ENCODE measurements around the gene IP6K3.

The IP6K3 gene

DNA sequence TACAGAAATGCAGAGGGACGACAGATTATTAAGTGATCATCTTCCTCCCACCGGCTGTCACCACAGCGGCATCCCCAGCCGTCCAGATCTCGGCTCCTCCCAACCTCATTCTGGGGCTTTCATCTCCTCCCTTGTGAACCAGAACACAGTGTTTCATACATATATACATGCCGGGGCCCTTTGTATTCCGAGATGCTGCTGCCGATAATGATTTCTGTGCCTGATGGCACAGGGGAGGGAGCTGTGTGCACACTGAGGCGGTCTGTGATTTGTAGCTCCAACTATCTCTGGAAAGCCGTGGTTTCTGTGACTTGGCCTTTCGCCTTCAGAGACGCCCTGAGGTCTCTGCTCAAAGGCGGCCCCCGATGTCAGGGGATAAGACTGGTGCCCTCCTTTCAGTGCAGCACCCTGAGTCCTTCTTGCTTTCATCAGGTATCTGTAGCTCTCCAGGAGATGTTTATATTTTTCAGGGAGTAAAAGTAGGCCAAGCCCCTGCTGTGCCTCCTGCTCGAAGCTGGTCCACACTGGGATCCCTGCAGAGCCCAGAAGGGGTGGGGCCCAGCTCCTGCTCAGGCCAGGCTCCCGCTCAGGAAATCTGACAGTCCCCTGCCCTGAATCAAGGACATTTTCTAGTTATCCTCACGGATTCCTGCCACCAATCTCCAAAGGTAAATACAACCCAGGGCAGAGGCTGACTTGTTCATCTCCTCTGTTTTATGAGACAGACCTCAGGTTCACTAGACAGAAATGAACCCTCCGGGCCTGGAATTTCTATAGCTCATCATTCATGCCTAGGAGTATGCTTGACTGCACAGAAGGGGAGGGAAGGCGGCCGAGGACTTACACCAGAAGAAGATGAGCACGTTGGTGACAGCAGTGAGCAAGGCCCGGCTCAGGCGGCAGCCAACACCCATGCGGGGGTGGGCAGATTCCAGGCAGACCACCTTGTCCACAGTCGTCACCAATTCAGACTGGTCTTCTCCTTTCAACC lies 31.0 kb upstream of the IP6K3 start:
- DNase-seq = no peak

DNA sequence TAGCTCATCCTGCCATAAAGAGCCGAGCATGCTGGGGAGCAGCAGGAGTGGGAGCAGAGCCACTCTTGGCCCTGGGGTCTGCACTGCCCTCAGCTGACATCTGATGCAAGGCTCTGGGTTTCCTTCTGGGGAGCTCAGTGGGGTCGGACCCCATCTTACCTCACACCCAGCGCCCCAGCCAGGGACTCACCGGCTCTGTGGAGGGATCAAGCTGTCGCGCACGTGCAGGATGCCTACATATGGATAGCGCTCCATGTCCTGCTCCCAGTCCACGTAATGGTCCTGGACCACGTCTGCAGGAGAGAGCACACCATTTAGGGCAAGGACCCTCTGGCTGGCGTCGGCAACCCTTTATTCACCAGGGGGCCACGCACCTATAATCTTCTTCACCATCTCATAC lies 30.1 kb upstream of the IP6K3 start:
- DNase-seq = no peak

DNA sequence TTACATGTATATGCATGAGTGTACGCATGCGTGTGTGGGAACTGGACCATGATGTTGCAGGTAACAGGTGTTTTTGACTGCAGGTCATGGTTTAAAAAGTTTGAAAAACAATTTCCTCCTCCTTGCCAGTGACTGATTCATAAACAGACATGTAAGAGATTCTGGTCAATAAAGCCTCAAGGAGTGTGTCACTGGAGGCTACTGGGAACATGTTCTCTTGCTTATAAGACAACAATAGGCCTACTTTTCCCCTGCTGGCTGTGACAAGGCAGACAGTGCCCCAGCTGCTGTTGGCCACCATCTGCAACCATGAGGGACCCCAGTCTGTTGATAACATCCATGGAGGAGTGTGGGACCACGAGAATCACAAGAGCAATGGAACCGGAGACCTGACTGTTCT lies 29.5 kb upstream of the IP6K3 start:
- no peak for DNase-seq

DNA sequence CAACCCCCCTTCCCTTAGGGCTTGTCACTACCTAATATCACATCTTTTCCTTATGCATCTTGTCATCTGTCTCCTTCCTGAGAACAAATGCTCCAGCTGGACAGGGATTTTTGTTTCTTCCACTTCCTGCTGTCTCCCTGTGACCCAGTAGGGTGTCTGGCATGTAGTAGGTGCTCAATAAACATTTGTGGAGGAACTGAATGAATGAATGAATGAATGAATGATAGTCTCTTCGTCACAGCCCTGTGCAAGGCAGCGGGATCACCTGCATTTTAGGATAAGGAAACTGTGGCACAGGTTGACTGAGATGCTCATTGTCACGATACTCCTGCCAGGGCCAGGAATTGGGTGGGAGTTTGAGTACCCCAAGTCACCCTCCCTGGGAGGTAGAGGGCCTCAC lies 28.1 kb upstream of the IP6K3 start:
- DNase-seq = no peak

DNA sequence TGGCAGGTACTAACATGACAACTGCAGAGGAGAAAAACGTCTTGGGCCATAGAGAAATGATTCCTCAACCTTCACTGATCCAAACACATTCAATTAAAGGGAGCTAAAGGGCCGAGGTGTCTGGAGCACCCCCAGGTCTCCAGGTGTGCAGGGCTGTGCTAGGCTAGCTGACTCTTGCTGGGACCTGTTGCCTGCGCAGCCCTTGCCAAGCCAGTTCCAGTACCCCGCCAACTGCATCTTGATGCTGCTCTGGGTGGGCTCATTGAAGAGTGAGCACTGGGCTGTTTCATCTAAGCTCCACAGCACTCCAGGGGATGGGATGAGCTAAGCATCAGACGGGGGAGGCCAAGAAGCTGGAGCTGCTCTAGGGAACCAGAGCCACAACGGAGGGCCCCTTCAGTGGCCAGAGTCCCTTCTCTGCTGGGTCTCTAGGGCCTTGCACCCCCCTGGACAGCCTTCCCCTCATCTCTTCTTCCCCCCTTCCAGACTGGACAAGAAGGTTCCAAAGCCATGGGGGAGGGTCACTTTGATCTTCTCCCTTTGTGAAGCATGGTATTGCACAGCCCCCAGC lies 26.3 kb upstream of the IP6K3 start:
- DNase-seq = no peak

DNA sequence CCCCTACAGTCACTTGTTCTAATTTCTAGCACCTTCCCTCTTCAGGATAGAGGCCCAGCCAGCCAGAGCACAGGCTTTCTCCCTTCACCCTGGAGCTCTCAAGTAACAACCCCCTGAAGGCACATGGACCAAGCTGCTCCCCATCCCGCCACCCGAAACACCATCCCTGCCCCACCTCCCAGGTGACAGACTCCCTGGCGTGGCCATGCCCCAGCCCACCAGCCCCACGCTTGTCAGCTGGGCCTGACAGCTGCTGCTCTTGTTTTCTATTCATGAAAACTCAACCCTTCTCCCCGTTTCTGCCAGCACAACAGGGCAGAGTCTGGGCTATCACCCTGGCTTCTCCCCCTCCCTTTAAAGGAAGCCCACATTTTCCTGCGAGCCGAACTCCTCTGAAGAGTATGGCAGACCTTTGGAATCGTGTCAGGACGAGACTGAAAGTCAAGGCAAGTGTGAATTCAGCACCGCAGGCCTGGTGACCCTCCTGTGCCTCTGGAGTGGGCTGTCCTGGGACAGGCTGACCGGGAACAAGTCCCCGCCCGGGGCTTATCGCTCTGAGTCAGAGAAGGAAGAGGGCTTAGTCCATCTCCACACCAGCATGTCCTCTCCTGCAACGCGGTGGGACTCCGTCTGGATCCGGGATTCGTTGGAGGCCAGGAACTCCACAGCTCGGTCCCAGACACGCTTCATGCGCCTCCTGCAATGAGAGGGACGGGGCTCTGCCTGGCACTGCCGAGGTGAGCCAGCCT lies 25.6 kb upstream of the IP6K3 start:
- DNase-seq = no peak

DNA sequence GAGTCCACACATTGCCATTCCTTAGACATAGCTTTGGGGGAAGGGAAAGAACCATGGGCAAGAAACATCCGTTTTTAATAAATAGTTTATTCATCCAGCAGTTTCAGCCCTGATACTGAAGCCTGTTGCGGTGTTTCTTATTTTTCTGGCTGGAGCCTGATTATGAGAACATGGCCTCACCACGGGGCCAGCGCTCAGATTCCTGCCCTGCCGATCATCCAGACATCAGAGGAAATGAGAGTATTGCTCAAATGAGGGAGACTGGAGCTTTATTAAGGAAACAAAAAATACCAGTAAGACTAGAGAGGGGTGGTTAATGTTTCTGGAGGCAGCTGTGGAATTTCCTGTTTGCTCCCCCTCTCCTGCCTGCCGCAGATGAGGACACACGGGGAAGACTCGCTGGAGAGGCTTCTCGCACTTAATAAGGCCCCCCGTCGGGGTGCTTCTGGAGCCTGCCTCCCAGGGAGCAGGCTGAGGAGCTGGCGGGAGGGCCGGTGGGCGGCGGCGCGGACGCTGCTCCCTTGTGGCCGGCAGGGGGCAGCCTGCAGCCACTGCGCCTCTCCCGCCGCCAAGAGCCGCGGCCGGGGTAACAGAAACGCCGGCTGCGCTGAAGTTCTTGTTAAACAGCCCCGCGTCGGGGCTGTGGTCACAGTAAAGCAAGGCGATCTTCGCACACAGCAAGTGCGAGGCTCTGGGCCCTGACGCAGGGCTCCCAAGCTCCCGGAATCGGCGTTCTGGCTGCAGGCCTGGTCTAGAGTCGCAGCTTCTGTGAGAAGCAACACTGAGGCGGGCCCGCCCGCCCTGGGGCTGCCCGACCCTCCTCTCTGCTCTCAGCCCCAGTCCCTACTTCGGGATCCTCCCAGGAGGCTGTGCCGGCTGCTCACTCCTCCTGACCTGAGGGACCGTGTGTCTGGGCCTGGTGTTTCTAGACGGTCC lies 24.7 kb upstream of the IP6K3 start:
- DNase-seq = peak; percentile 75

DNA sequence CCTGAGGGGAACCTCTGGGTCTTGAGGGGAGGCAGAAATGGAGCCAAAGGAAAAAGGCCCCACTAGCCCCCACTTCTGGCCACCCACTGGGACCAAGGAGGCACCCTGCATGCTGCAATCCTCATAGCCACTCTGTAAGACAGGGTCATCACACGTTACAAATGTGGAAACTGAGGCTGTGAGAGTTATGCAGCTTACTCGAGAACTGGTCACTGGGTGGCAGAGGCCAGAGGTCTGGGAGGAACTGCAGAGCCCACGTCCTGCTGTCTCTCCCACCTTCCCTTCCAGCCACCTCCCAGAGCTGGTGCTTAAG lies 24.1 kb upstream of the IP6K3 start:
- no peak for DNase-seq

DNA sequence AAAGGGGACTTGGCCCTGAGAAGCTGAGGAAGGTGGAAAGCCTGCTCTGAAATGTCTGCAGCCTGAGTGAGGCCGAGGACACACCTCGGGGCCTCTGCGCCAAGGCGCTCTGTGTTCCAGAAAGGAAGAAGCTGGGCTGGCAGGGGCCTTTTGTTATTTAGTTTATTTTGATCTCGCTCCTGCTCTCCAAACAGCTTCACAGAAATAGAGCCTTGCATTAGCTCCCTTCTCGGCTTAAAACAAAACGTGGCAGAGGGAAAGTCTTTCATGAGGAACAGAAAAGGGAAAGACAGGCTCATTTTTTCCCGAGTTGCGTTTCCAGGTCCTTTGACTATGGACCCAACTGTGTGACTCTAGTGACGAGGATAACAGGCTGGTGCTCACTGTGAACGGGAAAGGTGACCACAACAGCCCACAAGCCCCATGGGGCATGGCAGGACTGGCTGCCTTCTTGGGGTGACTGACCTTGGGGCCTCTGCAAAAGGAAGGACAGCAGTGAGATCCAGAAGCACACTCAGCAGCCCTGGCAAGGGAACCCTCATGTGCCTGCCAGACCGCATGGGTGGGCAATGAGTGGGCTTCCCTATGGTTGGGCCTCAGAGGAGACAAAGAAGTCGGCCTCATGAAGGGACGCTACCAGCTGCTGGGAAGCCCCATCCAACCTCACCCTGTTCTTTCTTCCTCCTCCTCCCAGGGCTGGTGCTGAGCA lies 23.6 kb upstream of the IP6K3 start:
- no peak for DNase-seq

DNA sequence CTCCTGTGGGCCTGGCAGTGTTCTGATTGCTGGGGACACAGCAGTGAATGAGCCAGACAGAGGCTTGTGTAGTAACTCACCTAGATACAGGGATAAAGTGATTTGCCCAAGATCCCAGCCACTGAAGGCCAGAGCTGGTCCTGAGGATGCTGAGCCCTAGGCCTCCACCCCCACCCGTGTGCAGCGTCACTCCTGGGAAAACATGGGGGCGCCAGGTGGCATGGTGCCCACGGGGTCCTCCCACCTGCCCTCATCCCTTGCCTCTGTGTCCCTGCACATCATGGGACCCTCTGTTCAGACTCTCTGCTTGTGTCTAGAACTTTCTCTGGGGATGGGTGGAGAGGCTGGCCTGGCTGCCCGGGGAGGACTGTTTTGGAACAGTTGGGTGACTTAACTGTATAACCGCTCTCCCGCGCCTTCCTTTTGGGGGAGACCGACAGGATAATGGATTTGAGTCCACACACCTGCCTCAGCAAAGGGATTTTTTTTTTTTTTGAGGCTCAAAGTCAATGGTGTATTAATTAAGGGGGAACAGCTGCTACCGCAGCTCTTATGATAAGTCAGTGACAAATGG lies 22.6 kb upstream of the IP6K3 start:
- DNase-seq = no peak

DNA sequence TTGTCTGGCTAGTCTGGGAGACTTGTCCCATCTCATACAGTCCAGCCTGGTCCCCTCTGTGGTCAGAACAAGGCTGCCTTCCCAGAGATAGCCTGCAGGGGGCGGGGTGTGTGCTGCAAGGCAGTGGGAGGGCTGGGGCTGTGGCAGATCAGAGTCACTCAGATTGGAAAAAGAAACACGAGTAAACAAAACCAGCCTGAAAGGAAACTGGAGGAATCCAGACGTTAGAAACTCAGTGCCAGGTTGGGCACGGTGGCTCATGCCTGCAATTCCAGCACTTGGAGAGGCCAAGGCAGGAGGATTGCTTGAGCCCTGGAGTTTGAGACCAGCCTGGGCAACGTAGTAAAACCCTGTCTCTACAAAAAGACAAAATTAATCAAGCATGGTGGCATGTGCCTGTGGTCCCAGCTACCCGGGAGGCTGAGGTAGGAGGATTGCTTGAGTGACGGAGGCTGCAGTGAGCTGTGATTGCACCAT lies 22.0 kb upstream of the IP6K3 start:
- DNase-seq = peak; percentile 72

DNA sequence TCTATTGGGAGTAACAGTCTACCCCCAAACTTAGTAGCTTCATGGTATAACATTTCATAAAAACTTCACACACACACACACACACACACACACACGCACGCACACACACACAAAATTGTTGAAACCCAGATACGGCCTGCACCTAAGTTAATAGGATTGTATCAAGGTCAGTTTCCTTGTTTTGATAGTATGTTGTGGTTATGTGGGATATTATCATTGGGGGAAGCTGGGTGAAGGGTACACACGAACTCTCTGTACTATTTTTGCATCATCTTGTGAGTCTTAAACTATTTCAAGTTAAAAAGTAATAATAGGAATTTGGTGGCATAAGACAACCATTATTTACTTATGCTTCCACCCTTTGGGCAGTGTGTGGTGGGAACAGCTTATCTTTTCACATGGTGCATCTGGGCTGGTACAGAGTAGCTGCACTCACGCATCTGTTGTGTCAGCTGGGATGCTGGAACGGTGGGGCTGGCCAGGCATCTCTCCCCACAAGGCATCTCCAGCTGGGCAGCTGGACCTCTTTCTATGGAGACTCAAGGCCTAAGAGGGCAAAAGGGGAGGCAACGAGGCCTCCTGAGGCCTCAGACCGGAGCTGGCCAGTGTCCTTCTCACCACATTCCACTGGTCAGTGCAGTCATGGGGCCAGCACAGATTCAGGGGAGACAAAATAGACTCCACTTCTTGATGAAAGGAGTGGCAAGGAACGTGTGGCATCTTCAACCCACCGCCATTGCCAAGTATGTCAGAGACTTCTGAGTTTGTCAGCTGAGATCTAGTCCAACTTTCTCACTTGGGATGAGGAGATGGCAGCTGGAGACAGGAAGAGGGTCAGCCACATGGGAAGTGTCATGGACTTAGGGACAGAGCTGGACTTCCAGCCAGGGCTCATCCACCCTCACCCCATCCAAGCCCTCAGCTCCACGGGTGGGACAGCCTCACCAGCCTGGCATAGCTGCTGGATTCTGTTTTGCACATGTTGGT lies 20.5 kb upstream of the IP6K3 start:
- no peak for DNase-seq

DNA sequence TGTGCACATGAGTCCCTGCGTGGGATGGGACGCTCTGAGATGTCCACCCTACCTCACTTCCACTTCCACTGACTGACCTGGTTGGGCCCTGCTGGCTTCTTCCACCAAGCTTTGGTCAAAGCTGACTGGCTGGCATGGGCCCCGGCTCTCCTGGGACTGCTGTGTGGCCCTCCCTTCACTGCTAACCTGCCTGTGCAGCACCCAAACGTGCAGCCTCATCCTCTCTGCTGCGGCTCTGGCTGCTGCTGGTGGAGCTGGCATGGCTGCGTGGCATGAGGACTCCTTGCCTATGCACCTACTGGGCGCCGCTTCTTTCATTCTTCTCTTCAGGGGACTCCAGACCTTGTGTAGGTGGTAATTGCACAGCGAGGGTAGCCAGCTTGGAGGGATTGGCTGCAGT lies 18.7 kb upstream of the IP6K3 start:
- DNase-seq = no peak

DNA sequence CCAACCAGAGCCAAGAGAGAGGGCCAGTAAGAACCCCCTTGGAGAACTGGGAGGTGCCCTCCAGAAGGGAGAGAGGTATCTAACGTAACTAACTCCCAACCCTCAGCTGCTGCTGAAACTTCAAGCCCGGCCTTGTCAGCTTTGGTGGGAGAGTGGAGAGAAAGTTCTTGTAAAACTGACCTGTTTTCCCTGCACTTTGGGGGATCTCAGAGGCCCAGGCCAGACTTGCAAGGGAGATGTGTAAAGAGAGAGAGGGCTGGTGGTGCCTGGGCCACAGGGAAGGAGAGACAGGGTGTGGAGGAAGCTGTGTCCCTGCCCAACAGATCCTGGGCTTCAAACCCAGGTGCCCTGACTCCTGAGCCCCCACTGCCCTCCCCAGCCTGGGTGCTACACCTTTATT lies 17.3 kb upstream of the IP6K3 start:
- no peak for DNase-seq

DNA sequence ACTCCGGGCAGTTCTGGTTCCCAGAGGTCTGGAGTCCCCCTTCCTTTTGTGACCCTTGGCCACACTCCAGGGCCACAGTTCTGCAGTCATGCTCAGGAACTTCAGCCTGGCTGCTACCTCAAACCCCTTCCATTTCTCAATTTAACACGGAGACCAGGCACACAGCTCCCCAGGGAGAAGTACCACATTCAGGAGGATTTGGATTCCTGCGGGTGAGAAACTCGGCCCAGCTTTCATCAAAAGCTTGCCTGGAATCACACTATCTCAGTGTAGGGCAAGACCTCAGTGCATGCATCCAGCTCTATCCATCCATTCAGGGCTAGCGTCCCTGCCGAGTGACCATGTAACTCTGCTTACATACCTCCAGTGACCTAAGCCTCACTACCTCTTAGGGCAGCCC lies 16.8 kb upstream of the IP6K3 start:
- no peak for DNase-seq

DNA sequence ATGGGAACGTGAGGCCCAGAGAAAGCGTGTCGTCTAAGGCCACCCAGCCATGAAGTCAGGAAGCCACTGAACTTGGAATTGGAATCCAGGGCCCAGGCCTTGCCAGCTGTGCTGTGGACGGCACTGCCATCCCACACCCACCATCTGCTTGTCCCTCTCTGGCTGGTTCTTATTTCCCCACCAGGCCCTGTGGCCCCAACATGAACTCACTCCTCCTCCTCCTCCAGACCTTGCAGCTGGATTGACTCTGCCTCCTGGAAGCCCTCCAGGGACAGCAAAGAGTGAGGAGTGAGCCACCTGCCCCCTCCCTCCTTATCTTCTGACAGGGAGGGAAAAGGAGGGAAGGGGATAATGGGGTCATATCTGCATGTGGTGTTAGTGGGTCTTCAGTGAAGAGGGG lies 16.0 kb upstream of the IP6K3 start:
- DNase-seq = no peak

DNA sequence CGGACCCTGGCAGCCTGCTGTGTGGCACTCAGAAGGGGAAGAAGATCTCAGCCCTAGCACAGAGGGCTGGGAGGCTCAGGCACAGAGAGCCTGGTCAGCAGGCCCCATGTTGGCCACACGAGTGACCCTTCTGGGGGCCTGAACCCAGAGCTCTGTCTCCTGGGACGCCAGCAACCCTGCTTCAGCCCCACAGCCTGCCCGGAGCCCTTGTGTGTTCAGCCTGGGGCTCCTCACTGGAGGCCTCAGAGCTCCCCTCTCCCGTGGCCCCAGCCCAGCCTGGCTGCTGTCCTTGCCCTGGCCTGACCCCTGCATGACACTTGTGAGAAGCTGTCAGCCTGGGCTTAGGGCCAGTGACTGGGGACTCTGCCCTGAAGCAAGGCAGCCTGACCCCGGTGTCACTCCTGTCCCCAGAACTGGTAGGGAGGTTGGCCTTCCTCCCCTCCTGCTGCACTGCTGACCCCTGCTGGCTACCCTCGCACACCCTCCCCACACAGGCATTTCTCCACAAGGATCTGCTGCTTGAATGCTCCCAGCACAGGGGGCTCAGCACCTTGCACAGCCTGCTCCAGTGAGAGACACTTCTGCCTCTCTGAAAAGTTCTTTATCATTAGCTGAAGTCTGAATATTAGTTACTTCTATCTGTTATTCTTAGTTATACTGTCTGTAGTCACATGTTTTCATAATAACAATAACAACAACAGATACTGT lies 15.4 kb upstream of the IP6K3 start:
- peak; percentile 43 for DNase-seq

DNA sequence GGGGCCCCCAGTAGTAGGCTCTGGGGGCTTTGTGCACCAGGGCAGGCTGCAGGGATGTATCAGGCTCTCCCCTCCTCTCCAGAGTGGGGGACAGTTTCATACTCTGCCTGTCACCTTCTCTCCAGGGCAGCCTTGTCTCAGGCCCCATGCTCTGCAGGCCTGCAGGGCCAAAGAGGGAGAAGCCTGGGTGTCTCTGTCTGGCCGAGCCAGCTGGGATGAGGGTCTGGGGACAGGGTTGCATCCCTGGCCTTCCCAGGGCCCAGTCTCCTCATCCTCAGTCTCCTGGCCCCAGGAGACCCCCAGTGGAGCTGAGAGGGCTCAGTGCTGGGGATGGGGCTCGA lies 14.8 kb upstream of the IP6K3 start:
- no peak for DNase-seq

DNA sequence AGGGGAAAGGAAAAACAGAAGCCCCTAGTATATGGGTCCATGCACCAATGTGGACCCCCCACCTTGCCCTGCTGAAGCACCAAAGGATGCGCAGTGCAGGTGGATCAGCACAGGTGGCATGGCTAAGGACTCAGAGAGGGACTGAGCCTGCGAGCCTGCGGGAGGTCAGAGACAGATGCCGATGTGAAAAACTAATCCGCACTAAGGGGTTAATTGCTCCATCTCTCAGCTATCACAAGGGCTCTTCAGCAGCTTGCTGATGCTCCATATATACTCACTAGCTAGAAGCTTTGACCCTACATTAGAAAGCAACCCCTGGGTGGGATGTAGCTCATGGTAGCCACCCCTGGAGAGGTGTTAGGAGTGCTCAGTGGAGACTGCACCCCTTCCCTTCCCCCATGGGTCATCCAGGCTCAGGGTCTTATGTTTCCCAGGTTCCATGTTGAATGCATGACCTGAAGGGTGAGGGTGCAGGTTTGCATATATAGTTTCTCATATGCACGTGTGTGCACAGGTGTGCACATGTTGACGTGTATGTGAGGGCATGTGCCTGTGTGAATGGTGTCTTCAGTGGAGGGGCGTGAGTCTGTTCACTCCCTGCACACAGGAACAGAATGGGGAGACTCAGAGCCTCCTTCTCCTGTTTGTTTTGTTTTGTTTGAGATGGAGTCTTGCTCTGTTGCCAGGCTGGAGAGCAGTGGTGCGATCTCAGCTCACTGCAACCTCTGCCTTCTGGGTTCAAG lies 13.4 kb upstream of the IP6K3 start:
- DNase-seq = no peak

Data from activated T-cell treated with anti-CD3 and anti-CD28 coated beads, Interleukin-2, amount 50 U/mL, for 1 hour (primary cell).